Common myeloid progenitor, CD34-positive (primary cell): ENCODE results near the gene OR6P1.

Experiments used
- CTCF ChIA-PET: fragments of 350-600 bp; sonication (Branson Sonifier 250); formaldehyde crosslinking; loops from one replicate; lab custom pipeline; 2021; ENCODE audit warnings: antibody characterized with exemption; lab: Charles Lee
- POLR2A ChIA-PET: fragments of 350-600 bp; sonication (Branson Sonifier 250); formaldehyde crosslinking; loops from one replicate; lab custom pipeline; 2021; ENCODE audit warnings: antibody characterized with exemption; lab: Charles Lee
- DNase-seq, 3 donors: peaks; one replicate each; pipeline versions ENCODE4 v3.0.0 to v3.0.0-alpha.2; 2013
- H3K27ac ChIP-seq, 2 experiments: 1 replicate in 1 of 2; 2 replicates in 1 of 2; pipeline ENCODE4 v1.7.0; 2013; ENCODE audit warnings: inconsistent platforms in 2 of 2, low read length in 2 of 2, mild to moderate bottlenecking in 2 of 2, low read depth in 1 of 2, moderate library complexity in 1 of 2; ENCODE audit not compliant: severe bottlenecking in 2 of 2, insufficient read depth in 1 of 2, poor library complexity in 1 of 2
- H3K27me3 ChIP-seq, 5 experiments: replicated peaks in 2 of 5; 1 replicate in 3 of 5; 2 replicates in 2 of 5; pipeline versions ENCODE4 v1.6.1 to v1.7.0; 2013; ENCODE audit warnings: low read length in 4 of 5, mild to moderate bottlenecking in 2 of 5, moderate library complexity in 2 of 5, inconsistent platforms in 1 of 5; ENCODE audit not compliant: insufficient read depth in 5 of 5, control insufficient read depth in 4 of 5
- H3K36me3 ChIP-seq, 4 experiments: 1 replicate in 2 of 4; 2 replicates in 2 of 4; pipeline versions ENCODE4 v1.6.1 to v1.7.0; 2013; ENCODE audit warnings: low read length in 3 of 4, control low read depth in 1 of 4, mild to moderate bottlenecking in 1 of 4; ENCODE audit not compliant: control insufficient read depth in 4 of 4, insufficient read depth in 4 of 4
- H3K4me1 ChIP-seq, 4 experiments: 1 replicate in 3 of 4; 2 replicates in 1 of 4; pipeline versions ENCODE4 v1.6.1 to v1.7.1; 2013; ENCODE audit warnings: low read length in 3 of 4, mild to moderate bottlenecking in 3 of 4, control low read depth in 1 of 4, inconsistent platforms in 1 of 4, moderate library complexity in 1 of 4; ENCODE audit not compliant: control insufficient read depth in 4 of 4, insufficient read depth in 4 of 4; ENCODE audit errors: control extremely low read depth in 1 of 4
- H3K4me3 ChIP-seq, 7 experiments: 1 replicate in 4 of 7; 2 replicates in 3 of 7; pipeline versions ENCODE4 v1.5.1 to v1.7.0; 2013; ENCODE audit warnings: mild to moderate bottlenecking in 7 of 7, low read length in 6 of 7, moderate library complexity in 6 of 7, inconsistent platforms in 2 of 7, low read depth in 2 of 7, control low read depth in 1 of 7; ENCODE audit not compliant: insufficient read depth in 4 of 7, control insufficient read depth in 1 of 7; ENCODE audit errors: extremely low read depth in 1 of 7
- H3K9me3 ChIP-seq, 5 experiments: 1 replicate in 4 of 5; 2 replicates in 1 of 5; pipeline versions ENCODE4 v1.6.1 to v1.7.1; 2013; ENCODE audit warnings: low read length in 4 of 5, mild to moderate bottlenecking in 2 of 5, inconsistent platforms in 1 of 5, low read depth in 1 of 5, moderate library complexity in 1 of 5; ENCODE audit not compliant: control insufficient read depth in 4 of 5, insufficient read depth in 2 of 5; ENCODE audit errors: control extremely low read depth in 1 of 5
- WGBS: methylation state at CpG from one replicate; pipeline ENCODE4 v1.1.5; 2013; ENCODE audit not compliant: insufficient coverage; 5-methylcytosine and 5-hydroxymethylcytosine counted together

Gene OR6P1

DNA sequence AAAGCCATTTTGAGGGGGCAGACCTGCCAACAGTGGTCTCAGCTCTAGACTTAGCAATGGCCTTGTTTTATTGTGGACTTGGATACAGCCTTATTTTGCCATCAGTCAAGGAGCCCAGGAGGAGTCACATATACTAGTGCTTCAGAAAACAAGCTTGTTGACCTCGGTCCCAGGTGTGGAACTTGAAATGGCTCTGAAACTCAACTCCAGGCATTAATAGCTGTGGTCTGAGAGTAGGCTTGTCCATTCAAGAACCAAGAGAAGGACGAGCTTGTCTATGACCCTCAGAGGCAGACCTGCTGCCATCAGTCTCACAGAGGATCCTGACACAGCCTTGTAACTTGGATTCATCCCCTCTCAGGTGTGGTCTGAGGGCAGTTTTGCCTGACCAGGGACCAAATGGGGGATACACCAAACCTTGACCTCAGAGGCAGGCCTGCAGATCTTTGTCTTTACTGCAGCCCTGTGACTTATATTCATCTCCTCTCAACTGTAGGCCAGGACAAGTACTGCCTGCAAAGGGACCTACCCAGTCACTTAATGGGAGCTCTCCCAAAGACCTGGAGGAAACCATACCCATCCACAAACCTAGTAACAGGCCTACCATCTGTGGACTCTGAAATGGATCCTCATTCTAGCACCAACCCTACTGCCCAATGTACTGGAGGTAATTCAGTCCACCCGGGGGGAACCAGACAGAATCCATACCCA, 49.3 kb downstream of the OR6P1 start:
- Histone ChIP-seq H3K9me3 (peaks cover 0 to 1% (median 0%) of the 10 kb centered on the region in 5 experiments), H3K36me3 (no peaks in the 10 kb centered on the region), H3K27ac (no peak overlapping the region), H3K27me3 (peaks cover 0 to 11% (median 0%) of the 10 kb centered on the region in 5 experiments), H3K4me1 (no peaks in the 10 kb centered on the region), H3K4me3 (no peak overlapping the region)
- no peak for DNase-seq
- ChIA-PET CTCF (no interaction called here), POLR2A (no interaction called here)
- WGBS, result 93% methylated on average over 3 of the region's 3 CpGs

DNA sequence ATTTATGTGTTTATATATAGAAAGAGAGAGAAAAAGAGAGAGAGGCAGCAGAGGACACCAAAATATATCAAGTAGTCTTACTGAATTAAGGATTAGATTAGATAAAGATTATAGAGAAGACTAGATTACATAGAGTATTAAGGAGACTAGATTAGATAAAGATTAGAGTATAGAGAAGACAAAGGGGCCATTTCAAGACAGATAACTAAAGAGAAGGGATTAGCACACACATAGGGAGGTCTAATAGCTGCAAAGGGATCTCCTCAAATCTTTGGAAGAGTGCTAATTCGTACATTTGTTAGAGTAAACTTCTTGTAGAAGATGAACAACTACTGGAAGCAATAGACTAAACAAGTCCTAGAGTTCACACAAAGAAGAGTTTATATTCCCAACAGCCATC, 50.4 kb downstream of the OR6P1 start:
- ChIA-PET POLR2A (no interaction called here), CTCF (interaction anchor here (1.0 kb wide), 1 partner anchor 315 kb away, joined by 3 read pairs; no protein-coding TSS in a partner anchor)
- DNase-seq, result no peak
- no peak overlapping the region for H3K27ac ChIP-seq
- no peaks in the 10 kb centered on the region for H3K36me3 ChIP-seq
- no peak overlapping the region for H3K4me3 ChIP-seq
- no peaks in the 10 kb centered on the region for H3K4me1 ChIP-seq
- peaks cover 0 to under 1% (median 0%) of the 10 kb centered on the region in 5 experiments for H3K9me3 ChIP-seq
- peaks cover 0 to 15% (median 0%) of the 10 kb centered on the region in 5 experiments for H3K27me3 ChIP-seq
- WGBS, result no CpG with 5 or more reads among the region's 1 CpG

DNA sequence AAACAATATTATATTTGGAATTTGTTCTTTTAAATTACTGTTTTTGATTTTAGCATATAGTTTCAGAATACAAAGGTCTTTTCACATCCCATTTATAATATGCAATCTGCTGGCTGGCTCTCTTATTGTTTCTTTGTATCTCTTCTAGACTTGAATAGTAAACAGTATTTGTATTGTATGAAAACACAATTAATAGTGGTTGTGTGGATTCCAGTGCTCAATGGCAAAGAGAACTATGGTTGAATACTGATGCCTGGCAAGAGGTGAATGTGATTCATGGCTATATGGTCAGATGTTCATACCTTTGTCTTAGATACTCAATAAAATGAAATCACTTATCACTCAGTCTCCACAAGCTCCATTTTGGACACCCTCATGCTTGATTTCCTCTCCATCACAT, 53.4 kb downstream of the OR6P1 start:
- DNase-seq, result no peak
- no peak overlapping the region for H3K27ac ChIP-seq
- peaks cover 0 to 7% (median 0%) of the 10 kb centered on the region in 5 experiments for H3K27me3 ChIP-seq
- H3K4me1 ChIP-seq, result no peaks in the 10 kb centered on the region
- CTCF ChIA-PET, result no interaction called here
- POLR2A ChIA-PET, result no interaction called here
- H3K9me3 ChIP-seq, result no peaks in the 10 kb centered on the region
- H3K4me3 ChIP-seq, result no peak overlapping the region
- H3K36me3 ChIP-seq, result no peaks in the 10 kb centered on the region
